Fibroblast of skin of back (primary cell): ENCODE data around the gene TCIRG1.

ENCODE experiments used
- DNase-seq: peaks from one replicate; pipeline ENCODE4 v3.0.0-alpha.2; 2013

The TCIRG1 gene

GRCh38 chr11:68004551-68005335 is 34.1 kb upstream of the TCIRG1 start:
- no peak for DNase-seq

DNA sequence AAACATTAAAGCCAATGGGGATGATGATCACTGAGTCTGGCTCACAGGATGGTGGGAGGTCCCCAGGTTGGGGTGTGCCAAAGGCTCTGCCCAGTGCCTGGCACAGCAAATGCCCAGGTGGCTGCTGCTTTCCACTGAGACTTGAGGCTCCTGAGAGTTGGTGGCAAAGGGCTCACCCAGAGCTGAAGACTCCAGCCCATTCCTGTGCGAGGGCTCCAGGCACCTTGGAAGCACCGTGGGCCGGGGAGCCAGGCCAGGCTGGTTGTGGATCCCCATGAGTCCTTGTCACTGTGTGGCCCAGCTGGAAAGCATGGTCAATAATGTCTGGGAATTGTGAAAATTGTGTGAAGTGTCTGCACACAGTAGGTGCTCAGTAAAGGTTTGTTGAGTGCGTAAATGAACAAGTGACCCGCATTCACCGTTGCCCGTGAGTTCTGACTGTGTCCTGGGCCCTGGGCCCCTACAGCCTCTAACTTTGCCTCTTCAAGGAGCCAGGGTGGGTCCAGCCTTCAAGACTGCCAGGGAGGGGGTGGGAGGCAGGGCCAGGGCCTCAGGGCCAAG is 32.1 kb upstream of the TCIRG1 start:
- no peak for DNase-seq

GRCh38 chr11:68007498-68008380 is 31.1 kb upstream of the TCIRG1 start:
- DNase-seq = no peak

DNA sequence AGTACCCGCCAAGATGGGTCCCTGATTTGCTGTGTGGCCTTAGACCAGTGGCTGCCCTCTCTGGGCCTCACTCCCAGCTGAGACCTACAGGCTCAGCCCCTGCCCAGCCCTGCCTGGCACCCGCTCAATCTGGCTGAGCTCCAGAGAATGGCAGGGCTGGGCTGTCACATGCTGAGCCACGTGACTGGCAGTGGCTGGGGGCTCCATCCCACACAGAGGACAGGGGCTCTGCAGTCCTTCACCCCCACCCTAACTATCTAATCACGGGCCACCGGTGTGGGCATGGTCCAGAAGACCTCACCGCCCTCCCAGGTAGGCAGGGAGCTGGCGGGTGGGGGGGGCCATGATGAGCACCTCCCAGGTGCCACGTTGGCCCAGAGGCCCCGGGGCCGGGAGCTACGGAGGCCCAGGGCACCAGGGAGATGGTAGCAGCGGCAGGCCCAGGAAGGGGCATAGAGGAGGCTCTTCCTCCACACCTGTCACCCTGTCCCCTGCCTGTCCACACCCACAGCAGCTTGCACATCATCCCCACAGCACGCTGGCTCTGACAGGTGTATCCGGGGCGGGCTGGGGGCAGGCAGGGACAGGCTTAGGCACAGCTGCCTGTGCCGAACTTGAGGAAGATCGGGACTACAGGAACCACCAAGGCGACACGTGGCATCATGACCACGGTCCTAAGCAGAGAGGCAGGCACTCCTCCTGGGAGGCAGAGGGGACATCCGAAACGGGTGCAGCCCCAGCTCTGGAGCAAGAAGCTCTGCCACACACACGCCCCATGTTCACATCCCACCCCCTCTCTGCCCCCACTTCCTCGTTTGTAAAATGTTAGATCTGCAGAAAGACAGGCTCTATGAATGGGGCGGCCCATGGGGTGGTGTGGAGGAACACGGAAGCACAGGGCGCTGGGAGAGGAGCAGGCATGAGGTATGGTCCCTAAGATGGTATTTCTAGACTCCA is 30.2 kb upstream of the TCIRG1 start:
- DNase-seq = no peak

- DNase-seq = peak; percentile 57
These were observed 29.3 kb upstream of the TCIRG1 start for GRCh38 chr11:68009391-68010089.

DNA sequence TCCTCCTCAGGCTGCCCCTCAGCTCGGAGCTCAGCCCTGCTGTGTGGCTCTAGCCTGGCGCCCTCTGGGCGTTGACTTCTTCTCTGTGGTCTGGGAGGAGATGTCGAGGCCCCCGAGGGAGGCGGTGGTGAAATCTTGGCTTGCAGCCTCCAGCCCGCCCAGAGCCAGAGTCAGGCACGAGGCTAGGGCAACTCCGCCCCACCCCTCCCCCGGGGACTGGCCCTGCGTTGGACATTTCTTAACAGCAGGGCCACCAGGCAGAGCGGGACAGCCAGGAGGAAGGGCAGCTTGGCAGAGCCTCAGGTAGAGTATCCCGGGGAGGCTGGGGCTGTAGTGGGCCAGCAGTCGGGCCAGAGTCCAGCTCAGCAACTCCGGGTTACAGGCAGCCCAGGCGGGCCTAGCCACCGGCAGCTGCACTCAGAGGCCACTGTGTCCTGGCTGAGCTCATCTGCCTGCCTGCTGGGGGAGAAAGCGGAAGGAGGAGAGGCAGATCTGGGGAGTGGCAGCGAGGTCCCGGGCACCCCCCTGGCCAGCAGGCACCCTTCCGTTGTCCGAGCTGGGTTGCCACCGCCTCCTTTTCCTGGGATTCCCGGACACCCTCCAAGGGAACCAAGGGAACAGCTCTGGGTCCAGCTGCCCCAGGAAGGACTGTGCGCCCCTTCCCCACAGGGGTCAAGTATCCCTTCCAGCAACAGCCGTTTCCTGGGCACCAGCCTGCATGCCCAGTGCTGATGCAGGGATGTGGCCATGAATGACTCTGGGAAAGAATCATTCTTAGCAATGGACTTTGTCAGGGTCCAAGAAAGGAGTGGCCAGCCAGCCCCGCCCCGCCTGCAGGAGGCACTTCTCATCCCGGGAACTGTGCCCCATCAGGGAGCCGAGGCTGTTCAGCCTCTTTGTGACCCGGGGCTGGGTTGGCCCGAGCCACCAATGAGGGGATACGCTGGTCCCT is 28.5 kb upstream of the TCIRG1 start, which contains the start of gene ALDH3B1:
TSS of gene ALDH3B1 (plus strand) at position 238 of the 952 bp plus-strand sequence. CDS start 4,971 bp downstream, outside the sequence.
- DNase-seq = peak; percentile 94

DNA sequence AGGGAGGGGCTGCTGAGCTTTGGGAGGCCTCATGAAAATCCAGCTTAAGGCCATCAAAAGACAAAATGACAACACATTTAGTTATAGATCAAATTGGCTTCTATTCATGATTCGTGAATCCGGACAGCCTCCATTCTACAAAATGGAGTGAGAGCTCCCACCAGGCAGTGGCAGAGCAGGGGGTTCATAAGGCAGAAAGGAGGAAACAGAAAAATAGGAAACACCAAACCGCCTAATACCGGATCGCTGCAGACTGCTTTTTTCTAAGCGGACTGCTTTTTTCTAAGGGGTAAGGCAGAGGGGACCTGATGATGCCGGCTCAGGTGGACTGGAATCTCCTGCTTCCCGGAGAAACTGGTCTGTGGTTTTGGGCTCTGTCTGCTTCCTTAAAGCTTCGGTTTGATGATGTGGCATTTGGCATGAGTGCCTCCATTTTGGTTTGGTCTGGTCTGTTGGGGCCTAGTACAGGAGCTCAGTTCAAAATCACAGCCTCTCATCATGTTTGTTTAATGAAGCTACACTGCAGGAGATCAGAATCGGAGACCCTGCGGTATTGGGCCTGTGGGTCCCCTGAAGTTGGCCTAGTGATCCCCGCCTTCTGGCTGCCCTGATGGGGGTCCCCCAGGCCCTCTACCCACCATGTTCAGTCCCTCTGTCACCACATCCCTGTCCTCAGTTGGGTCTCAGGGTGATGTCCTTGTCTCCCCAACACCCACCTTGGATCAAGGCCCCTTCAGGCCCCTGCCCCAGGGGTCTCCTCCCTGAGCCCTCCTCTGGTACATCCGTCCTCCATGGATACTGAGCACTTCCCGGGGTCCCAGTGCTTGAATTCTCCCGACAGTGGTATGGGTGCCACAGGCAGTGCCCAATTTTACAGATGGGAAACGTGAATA is 27.5 kb upstream of the TCIRG1 start:
- DNase-seq = no peak

DNA sequence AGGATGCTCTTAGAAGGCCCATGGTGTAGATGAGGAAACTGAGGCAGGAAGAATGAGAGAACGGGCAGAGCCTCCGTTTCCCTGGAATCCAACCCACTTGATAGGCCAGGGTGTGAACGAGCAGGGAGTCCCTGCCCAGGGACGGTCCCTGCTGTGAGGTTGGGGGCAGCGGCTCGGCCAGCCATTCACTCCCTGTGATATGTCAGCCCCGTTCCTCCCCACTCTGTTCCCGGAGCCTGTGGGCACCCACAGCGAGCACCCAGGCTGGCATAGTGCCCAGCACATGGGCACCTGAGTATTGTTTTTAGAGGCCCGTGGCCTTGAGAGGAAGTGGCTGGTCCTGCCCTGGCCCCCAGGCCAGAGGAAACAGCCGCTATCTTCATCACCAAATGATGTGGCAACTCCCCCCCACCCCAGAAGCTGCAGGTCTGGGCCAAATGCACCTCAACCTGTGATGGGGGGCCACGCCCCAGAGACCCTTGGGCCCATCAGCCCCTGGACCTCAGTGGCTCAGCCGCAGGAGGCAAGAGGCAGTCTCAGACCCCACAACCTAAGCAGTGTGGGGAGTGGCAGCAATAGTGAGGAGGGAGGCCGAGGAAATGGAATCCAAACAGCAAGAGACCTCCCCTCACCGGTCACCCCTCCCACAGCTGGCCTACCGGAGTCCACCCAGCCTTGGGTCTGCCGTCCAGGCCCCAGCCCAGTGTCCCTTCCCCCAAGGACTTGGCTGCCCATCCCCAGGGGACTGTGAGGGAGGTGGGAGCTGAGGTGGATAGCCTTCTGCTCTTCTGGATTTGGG is 26.6 kb upstream of the TCIRG1 start:
- no peak for DNase-seq

- peak; percentile 98 for DNase-seq
These were observed 25.8 kb upstream of the TCIRG1 start for GRCh38 chr11:68012843-68013610.

DNA sequence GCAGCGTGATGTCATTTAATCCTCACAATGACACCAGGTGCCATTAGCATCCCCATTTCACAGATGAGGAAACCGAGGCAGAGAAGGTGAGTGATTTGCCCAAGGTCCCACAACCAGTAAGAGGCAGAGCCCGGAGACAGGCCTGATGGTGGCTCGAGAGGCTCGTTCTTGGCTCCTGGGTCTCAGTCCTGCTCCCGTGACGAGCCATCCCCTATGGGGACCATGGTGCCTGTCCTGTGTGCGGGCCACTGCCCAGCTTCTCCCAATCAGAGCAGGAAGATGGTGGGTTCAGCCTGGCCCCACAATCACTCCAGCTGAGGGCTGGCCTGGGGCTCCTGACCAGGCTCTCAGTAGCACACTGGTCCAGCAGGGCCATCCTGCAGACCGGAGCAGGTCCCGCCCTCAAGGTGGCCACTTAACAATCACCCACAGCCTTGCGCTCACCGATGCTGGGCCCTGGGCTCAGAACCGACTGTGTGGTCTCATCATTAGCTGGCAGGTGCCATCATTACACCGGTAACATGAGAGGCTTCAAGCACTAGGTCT is 25.1 kb upstream of the TCIRG1 start:
- DNase-seq = no peak

DNA sequence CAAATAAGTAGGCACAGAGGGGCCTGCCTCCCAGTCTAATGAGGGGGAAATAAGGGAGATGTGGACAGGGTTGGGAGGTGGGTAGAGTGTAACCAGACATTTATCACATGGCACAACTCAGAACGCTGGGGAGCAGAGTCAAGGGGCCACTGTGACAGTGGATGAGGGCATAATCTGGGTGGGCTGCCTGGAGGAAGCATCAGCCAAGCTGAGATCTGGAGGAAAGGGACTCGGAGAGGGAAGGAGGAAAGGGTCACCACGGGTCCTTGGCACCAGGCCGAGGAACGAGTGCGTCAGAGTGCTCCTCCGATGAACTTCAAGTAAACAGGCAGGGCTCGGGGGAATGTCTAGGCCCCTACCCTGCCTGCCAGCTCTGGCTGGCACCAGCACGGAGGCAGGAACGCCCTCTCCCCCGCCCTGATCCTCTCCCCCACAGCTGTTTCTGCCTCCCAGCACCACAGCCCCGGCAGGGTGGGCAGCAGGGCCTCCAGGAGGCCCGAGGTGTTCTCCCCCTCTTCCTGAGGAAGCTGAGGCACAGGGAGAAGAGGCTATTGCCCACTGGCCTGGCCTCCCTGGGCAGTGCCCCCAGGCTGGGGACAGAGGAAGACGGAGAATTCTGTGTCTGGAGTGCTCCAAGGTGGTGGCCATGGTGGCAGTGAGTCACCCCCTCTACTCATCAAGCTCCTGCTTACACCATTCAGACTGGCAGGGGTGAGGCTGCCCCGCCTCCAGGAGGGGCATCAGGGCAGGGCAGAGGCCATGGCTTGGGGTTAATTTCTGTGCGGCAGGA is 24.5 kb upstream of the TCIRG1 start:
- DNase-seq = peak; percentile 76

GRCh38 chr11:68014947-68015447 is 23.8 kb upstream of the TCIRG1 start:
- DNase-seq = no peak

- DNase-seq = no peak
These were observed 23.4 kb upstream of the TCIRG1 start for GRCh38 chr11:68015467-68015866.

GRCh38 chr11:68016161-68016903 is 22.5 kb upstream of the TCIRG1 start:
- DNase-seq = peak; percentile 25
